Glutamatergic neuron (in vitro differentiated cells): ENCODE measurements around the gene FBXO34. TPM values are rescaled to one million over a fixed set of nuclear protein-coding genes. Genes with fewer than 3 reads are reported as not detected.
"Not testable (repeated sequence)": the region's sequence is repeated elsewhere in the genome, so short reads cannot be mapped to it uniquely, and the experiment has no call there.

Experiments
- DNase-seq: peaks from one replicate; pipeline ENCODE4 v3.0.0; 2022
- H3K27ac Mint-ChIP-seq: one replicate; pipeline ENCODE4 v1.8.0; 2020; ENCODE audit warnings: mild to moderate bottlenecking, mixed read lengths, inconsistent platforms; ENCODE audit not compliant: unreplicated experiment
- H3K27me3 Mint-ChIP-seq: one replicate; pipeline ENCODE4 v1.8.0; 2020; ENCODE audit warnings: mild to moderate bottlenecking, moderate library complexity, mixed read lengths, inconsistent platforms; ENCODE audit not compliant: unreplicated experiment
- H3K36me3 Mint-ChIP-seq: one replicate; pipeline ENCODE4 v1.8.0; 2020; ENCODE audit warnings: mild to moderate bottlenecking, mixed read lengths, inconsistent platforms; ENCODE audit not compliant: unreplicated experiment
- H3K4me1 Mint-ChIP-seq: one replicate; pipeline ENCODE4 v1.8.0; 2020; ENCODE audit warnings: mild to moderate bottlenecking, low read depth, mixed read lengths, inconsistent platforms; ENCODE audit not compliant: unreplicated experiment
- H3K4me3 Mint-ChIP-seq: one replicate; pipeline ENCODE4 v1.8.0; 2020; ENCODE audit warnings: mild to moderate bottlenecking, mixed read lengths, inconsistent platforms; ENCODE audit not compliant: unreplicated experiment
- H3K9me3 Mint-ChIP-seq: one replicate; pipeline ENCODE4 v1.8.0; 2020; ENCODE audit warnings: mild to moderate bottlenecking, moderate library complexity, mixed read lengths, inconsistent platforms; ENCODE audit not compliant: unreplicated experiment
- CTCF ChIP-seq: fragments of 200-600 bp; sonication (generic); IDR thresholded peaks from one replicate; pipeline ENCODE4 v1.5.0; 2021; ENCODE audit not compliant: partially characterized antibody, unreplicated experiment
- total RNA-seq: library from RNA; stranded (reverse); fragmentation: NEBNext Ultra II Directional; extraction: Animal tissue kit (Norgen Biotek cat#: 25700); gene quantifications from one replicate; pipeline ENCODE4 v1.2.1, GENCODE V29; 2021; ENCODE audit not compliant: unreplicated experiment

Gene FBXO34
- total RNA-seq, 1 donor from 2014 or later = 13.6 TPM

GRCh38 chr14:55381561-55381960, 110.3 kb downstream of the FBXO34 start:
- no peak overlapping the region for H3K27ac Mint-ChIP-seq
- no peaks in the 10 kb centered on the region for H3K4me1 Mint-ChIP-seq
- no peaks in the 10 kb centered on the region for H3K9me3 Mint-ChIP-seq
- DNase-seq = no peak
- H3K36me3 Mint-ChIP-seq = no peaks in the 10 kb centered on the region
- no peaks in the 10 kb centered on the region for H3K27me3 Mint-ChIP-seq
- no peak for TF ChIP-seq CTCF
- no peak overlapping the region for H3K4me3 Mint-ChIP-seq

GRCh38 chr14:55382483-55382882, 111.3 kb downstream of the FBXO34 start:
- Mint-ChIP-seq H3K36me3 (peaks cover 6% of the 10 kb centered on the region), H3K27me3 (no peaks in the 10 kb centered on the region), H3K27ac (no peak overlapping the region), H3K4me1 (no peaks in the 10 kb centered on the region), H3K4me3 (no peak overlapping the region), H3K9me3 (no peaks in the 10 kb centered on the region)
- no peak for DNase-seq
- no peak for TF ChIP-seq CTCF

GRCh38 chr14:55383056-55383466, 111.8 kb downstream of the FBXO34 start:
- H3K9me3 Mint-ChIP-seq, H3K4me1 Mint-ChIP-seq, H3K27ac Mint-ChIP-seq, H3K27me3 Mint-ChIP-seq, DNase-seq, H3K4me3 Mint-ChIP-seq, H3K36me3 Mint-ChIP-seq: not testable (repeated sequence)

- Mint-ChIP-seq H3K27ac (no peak overlapping the region), H3K27me3 (no peaks in the 10 kb centered on the region), H3K9me3 (no peaks in the 10 kb centered on the region), H3K4me3 (no peak overlapping the region), H3K36me3 (peaks cover 6% of the 10 kb centered on the region), H3K4me1 (no peaks in the 10 kb centered on the region)
- TF ChIP-seq CTCF = no peak
- no peak for DNase-seq
Observed at GRCh38 chr14:55383541-55384140, 112.4 kb downstream of the FBXO34 start.

- no peak for TF ChIP-seq CTCF
- Mint-ChIP-seq H3K9me3 (no peaks in the 10 kb centered on the region), H3K27me3 (no peaks in the 10 kb centered on the region), H3K27ac (no peak overlapping the region), H3K36me3 (peaks cover 6% of the 10 kb centered on the region), H3K4me1 (no peaks in the 10 kb centered on the region), H3K4me3 (no peak overlapping the region)
- DNase-seq = no peak
Observed at GRCh38 chr14:55384536-55384935, 113.3 kb downstream of the FBXO34 start.
